ENCODE data around the gene AMBP.

AMBP gene

DNA sequence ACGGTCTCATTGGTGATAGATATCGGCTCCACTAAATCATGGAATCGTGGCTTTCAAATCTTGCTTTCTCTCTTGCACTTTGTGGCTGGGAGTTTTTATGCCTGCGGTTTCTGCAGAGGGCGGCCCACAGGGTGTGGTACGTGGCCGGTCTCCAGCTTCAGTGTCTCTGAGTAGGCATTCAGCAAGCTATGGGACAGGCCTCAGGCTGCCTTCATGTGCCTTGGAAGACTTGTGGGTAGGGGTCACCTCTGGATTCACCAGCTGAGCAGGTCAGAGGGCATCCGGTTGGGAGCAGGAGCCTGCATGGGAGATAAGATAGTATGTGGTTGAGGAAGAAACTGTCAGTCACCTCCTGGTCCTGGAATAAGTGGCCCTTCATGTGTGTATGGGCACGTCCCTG lies 47.7 kb downstream of the AMBP start:
- no peak overlapping the region for H3K4me3 ChIP-seq (ENCODE audit: low read depth, low read length)
- TF ChIP-seq, protein P1, sequence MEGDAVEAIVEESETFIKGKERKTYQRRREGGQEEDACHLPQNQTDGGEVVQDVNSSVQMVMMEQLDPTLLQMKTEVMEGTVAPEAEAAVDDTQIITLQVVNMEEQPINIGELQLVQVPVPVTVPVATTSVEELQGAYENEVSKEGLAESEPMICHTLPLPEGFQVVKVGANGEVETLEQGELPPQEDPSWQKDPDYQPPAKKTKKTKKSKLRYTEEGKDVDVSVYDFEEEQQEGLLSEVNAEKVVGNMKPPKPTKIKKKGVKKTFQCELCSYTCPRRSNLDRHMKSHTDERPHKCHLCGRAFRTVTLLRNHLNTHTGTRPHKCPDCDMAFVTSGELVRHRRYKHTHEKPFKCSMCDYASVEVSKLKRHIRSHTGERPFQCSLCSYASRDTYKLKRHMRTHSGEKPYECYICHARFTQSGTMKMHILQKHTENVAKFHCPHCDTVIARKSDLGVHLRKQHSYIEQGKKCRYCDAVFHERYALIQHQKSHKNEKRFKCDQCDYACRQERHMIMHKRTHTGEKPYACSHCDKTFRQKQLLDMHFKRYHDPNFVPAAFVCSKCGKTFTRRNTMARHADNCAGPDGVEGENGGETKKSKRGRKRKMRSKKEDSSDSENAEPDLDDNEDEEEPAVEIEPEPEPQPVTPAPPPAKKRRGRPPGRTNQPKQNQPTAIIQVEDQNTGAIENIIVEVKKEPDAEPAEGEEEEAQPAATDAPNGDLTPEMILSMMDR (IDR thresholded peaks at IDR 0.05; ENCODE audit: low read depth, low read length) = no peak

- TF ChIP-seq, protein P1 (IDR thresholded peaks at IDR 0.05; ENCODE audit: low read depth, low read length) = no peak
- no peak overlapping the region for H3K4me3 ChIP-seq (ENCODE audit: low read depth, low read length)
Measured at GRCh38 chr9:114029311-114030170, 48.6 kb downstream of the AMBP start.

DNA sequence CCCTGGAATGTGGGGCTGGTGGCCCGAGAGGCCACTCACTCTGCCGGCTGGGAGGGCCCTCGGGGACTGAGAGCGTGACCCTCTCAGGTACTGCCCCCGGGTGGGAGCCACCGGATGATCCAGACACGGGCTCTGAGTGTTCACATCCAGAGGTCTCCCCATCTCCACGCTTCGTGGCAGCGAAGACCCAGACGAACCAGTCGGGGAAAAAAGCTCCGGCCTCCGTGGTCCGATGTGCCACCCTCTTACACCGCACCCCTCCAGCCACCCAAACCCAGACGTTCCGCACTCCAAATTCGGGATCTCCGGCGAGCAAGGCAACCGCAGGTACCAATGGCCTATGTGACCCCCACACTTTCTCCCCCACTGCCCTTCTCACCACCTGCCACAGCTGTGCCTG lies 49.5 kb downstream of the AMBP start:
- no peak overlapping the region for H3K4me3 ChIP-seq (ENCODE audit: low read depth, low read length)
- TF ChIP-seq, protein P1 (IDR thresholded peaks at IDR 0.05; ENCODE audit: low read depth, low read length) = no peak

DNA sequence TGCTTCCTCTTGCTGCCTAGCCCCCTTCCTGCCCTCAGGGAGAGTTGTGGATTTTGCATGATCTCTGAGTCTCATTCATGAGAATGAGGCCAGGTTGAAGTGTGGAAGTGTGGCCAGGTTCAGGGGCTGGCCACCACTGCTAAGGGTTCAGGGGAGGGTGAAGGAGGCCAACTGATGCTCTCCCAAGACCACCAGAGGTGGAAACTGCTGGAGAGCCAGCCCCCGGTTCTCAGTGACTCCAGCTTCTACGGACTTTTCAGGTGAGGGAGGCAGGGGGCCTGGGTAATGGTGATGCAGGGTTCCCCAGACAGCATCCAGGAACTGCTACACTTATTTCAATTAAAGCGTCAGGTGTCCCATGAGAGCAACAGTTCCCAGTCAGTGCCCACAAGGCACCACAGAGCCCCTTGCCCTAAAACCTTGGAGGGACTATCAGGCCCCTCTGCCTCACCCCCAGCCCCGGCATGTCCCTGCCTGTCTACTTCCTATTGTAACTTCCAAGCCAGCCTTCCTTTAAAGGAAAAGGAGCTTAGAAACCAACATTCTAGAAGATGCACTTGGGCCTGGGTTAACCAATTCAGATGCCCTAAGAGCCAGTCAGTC lies 50.1 kb downstream of the AMBP start:
- TF ChIP-seq, protein P1 (IDR thresholded peaks at IDR 0.05; ENCODE audit: low read depth, low read length) = no peak
- H3K4me3 ChIP-seq (ENCODE audit: low read depth, low read length) = no peak overlapping the region

GRCh38 chr9:114027159-114027862 lies 50.8 kb downstream of the AMBP start:
- TF ChIP-seq, protein P1 (IDR thresholded peaks at IDR 0.05; ENCODE audit: low read depth, low read length) = no peak

GRCh38 chr9:114026335-114026734 lies 51.8 kb downstream of the AMBP start:
- TF ChIP-seq, protein P1 (IDR thresholded peaks at IDR 0.05; ENCODE audit: low read depth, low read length) = no peak
- H3K4me3 ChIP-seq (ENCODE audit: low read depth, low read length) = no peak overlapping the region

More at GRCh38 chr9:114027159-114027862, 50.8 kb downstream of the AMBP start:
- H3K4me3 ChIP-seq (ENCODE audit: low read depth, low read length) = no peak overlapping the region
